Panc1 (cell line): ENCODE measurements around the gene KLC1. TPM values are rescaled to one million over a fixed set of nuclear protein-coding genes. Genes with fewer than 3 reads are reported as not detected.

Experiments used
- ATAC-seq: fragments of 200-7000 bp; cut with Tn5 transposase; 2 replicates; pipeline ENCODE4 v1.9.1; 2020; ENCODE audit warnings: mild to moderate bottlenecking, moderate library complexity
- BruUV-seq: library from RNA; stranded (reverse); fragments of 400-500 nt; replicated peaks from 2 replicates; lab custom pipeline; 2021; lab: Mats Ljungman, UMichigan
- CTCF ChIA-PET: fragments of 300-600 bp; sonication (Branson Sonifier 250); formaldehyde crosslinking; loops from one replicate; lab custom pipeline; 2022; ENCODE audit warnings: antibody characterized with exemption; lab: Charles Lee
- POLR2A ChIA-PET: fragments of 300-600 bp; sonication (Branson Sonifier 250); formaldehyde crosslinking; loops from one replicate; lab custom pipeline; 2022; ENCODE audit warnings: antibody characterized with exemption; lab: Charles Lee
- DNase-seq: peaks from one replicate; pipeline ENCODE4 v3.0.0-alpha.2; 2010; ENCODE audit warnings: low read depth, low spot score
- H3K27ac ChIP-seq: 2 replicates; pipeline ENCODE4 v1.5.1; 2011; ENCODE audit warnings: mild to moderate bottlenecking, low read length, inconsistent platforms
- H3K27me3 ChIP-seq: fragments of 200-500 bp; sonication (Bioruptor generic); 2 replicates; pipeline ENCODE4 v1.6.0; 2014; ENCODE audit warnings: low read length, inconsistent platforms; ENCODE audit not compliant: control insufficient read depth, insufficient read depth
- H3K36me3 ChIP-seq: fragments of 200-500 bp; sonication (Bioruptor generic); 2 replicates; pipeline ENCODE4 v1.5.1; 2014; ENCODE audit warnings: inconsistent platforms, mild to moderate bottlenecking, low read length, moderate library complexity; ENCODE audit not compliant: control insufficient read depth, insufficient read depth
- H3K4me1 ChIP-seq: 2 replicates; pipeline ENCODE4 v1.5.1; 2011; ENCODE audit warnings: inconsistent platforms, mild to moderate bottlenecking, low read length, moderate library complexity; ENCODE audit not compliant: control insufficient read depth, insufficient read depth
- H3K4me3 ChIP-seq, 2 experiments: 2 replicates each; pipeline ENCODE4 v1.5.1; 2011 to 2012; ENCODE audit warnings: low read depth in 2 of 2, low read length in 2 of 2, mild to moderate bottlenecking in 2 of 2, inconsistent platforms in 1 of 2, moderate library complexity in 1 of 2
- H3K9me3 ChIP-seq: fragments of 200-500 bp; sonication (Bioruptor generic); 2 replicates; pipeline ENCODE4 v1.5.1; 2014; ENCODE audit warnings: low read depth, mild to moderate bottlenecking, inconsistent platforms, low read length, moderate library complexity; ENCODE audit not compliant: control insufficient read depth, insufficient read depth
- CTCF ChIP-seq: fragments of 450-650 bp; IDR thresholded peaks from 2 replicates; pipeline ENCODE4 v1.5.1; 2017; ENCODE audit warnings: mild to moderate bottlenecking
- POLR2AphosphoS5 ChIP-seq: IDR thresholded peaks from 2 replicates; pipeline ENCODE4 v1.6.1; 2012; ENCODE audit warnings: mild to moderate bottlenecking, low read depth, low read length, moderate library complexity
- REST ChIP-seq, 2 experiments: IDR thresholded peaks; 2 replicates each; pipeline ENCODE4 v1.6.1; 2011 to 2012; ENCODE audit warnings: low read depth in 2 of 2, control low read depth in 1 of 2, low read length in 1 of 2, mild to moderate bottlenecking in 1 of 2, moderate library complexity in 1 of 2; ENCODE audit not compliant: insufficient read depth in 1 of 2
- SIN3A ChIP-seq: IDR thresholded peaks from 2 replicates; pipeline ENCODE4 v1.6.1; 2012; ENCODE audit warnings: low read depth, mild to moderate bottlenecking, low read length, moderate library complexity, borderline replicate concordance; ENCODE audit not compliant: insufficient read depth
- TCF7L2 ChIP-seq: IDR thresholded peaks from 2 replicates; pipeline ENCODE4 v1.6.1; 2011; ENCODE audit warnings: mild to moderate bottlenecking, low read depth, low read length, inconsistent platforms
- in situ Hi-C: cut with HindIII; loops from 2 replicates; pipeline ENCODE4 v1.10.0; 2016; ENCODE audit warnings: low sequenced_read_pairs, low pct_unique_long_range_greater_than_20kb
- intact Hi-C: fragments of 100-400 bp; cut with micrococcal nuclease; formaldehyde crosslinking; loops from one replicate; pipeline ENCODE4 v1.10.0; 2022; ENCODE audit not compliant: unreplicated experiment
- total RNA-seq: library from RNA; stranded (reverse); gene quantifications from one replicate; pipeline ENCODE4 v1.2.1, GENCODE V29; 2021; ENCODE audit not compliant: unreplicated experiment

Gene KLC1
- total RNA-seq, 1 experiment from 2014 or later = 98.0 TPM

GRCh38 chr14:103742499-103743255 lies 113.7 kb downstream of the KLC1 start:
- Histone ChIP-seq H3K36me3 (no peaks in the 10 kb centered on the region), H3K27me3 (no peaks in the 10 kb centered on the region), H3K9me3 (no peaks in the 10 kb centered on the region), H3K4me3 (no peak overlapping the region), H3K27ac (no peak overlapping the region), H3K4me1 (no peaks in the 10 kb centered on the region)
- TF ChIP-seq SIN3A (no peak), POLR2AphosphoS5 (no peak), TCF7L2 (no peak), CTCF (no peak), REST (IDR thresholded peaks at IDR 0.05; ENCODE audit: insufficient read depth in 1 of 2, low read depth in 2 of 2, low read length in 1 of 2) (no peak)
- ATAC-seq (no peak), DNase-seq (no peak)
- no TSS peak for BruUV-seq
- in situ Hi-C loops = no loop called here
- CTCF ChIA-PET = interaction anchor here (0.6 kb wide), 1 partner anchor 150 kb away, joined by 8 read pairs; no protein-coding TSS in a partner anchor
- intact Hi-C loops = no loop called here
- POLR2A ChIA-PET = no interaction called here

GRCh38 chr14:103743691-103744090 lies 114.7 kb downstream of the KLC1 start:
- Histone ChIP-seq H3K4me1 (no peaks in the 10 kb centered on the region), H3K27ac (no peak overlapping the region), H3K36me3 (no peaks in the 10 kb centered on the region), H3K4me3 (no peak overlapping the region), H3K27me3 (no peaks in the 10 kb centered on the region), H3K9me3 (no peaks in the 10 kb centered on the region)
- no peak for DNase-seq
- intact Hi-C loops (no loop called here), in situ Hi-C loops (no loop called here)
- ChIA-PET CTCF (no interaction called here), POLR2A (no interaction called here)
- TF ChIP-seq CTCF (no peak), SIN3A (no peak), POLR2AphosphoS5 (no peak), TCF7L2 (no peak), REST (IDR thresholded peaks at IDR 0.05; ENCODE audit: insufficient read depth in 1 of 2, low read depth in 2 of 2, low read length in 1 of 2) (no peak)
- BruUV-seq = no TSS peak
- ATAC-seq = no peak
